Activated CD8-positive, alpha-beta memory T cell treated with anti-CD3 and anti-CD28 coated beads for 36 hours (primary cell): ENCODE data around the gene HAUS7. TPM values are rescaled to one million over a fixed set of nuclear protein-coding genes. Genes with fewer than 3 reads are reported as not detected.

Experiments
- CTCF ChIA-PET: fragments of 350-600 bp; sonication (Branson Sonifier 250); formaldehyde crosslinking; loops from one replicate; lab custom pipeline; 2021; ENCODE audit warnings: antibody characterized with exemption; lab: Charles Lee
- POLR2A ChIA-PET: fragments of 350-600 bp; sonication (Branson Sonifier 250); formaldehyde crosslinking; loops from one replicate; lab custom pipeline; 2021; ENCODE audit warnings: antibody characterized with exemption; lab: Charles Lee
- total RNA-seq, 2 experiments: library from RNA; stranded (reverse); gene quantifications; one replicate each; pipeline ENCODE4 v1.2.3, GENCODE V29; 2021

The HAUS7 gene
- total RNA-seq, 2 experiments from 2014 or later: 69.2 to 72.2 TPM

- CTCF ChIA-PET: no interaction called here
- POLR2A ChIA-PET: no interaction called here
Observed at GRCh38 chrX:153446636-153446936, 23.8 kb downstream of the HAUS7 start.

DNA sequence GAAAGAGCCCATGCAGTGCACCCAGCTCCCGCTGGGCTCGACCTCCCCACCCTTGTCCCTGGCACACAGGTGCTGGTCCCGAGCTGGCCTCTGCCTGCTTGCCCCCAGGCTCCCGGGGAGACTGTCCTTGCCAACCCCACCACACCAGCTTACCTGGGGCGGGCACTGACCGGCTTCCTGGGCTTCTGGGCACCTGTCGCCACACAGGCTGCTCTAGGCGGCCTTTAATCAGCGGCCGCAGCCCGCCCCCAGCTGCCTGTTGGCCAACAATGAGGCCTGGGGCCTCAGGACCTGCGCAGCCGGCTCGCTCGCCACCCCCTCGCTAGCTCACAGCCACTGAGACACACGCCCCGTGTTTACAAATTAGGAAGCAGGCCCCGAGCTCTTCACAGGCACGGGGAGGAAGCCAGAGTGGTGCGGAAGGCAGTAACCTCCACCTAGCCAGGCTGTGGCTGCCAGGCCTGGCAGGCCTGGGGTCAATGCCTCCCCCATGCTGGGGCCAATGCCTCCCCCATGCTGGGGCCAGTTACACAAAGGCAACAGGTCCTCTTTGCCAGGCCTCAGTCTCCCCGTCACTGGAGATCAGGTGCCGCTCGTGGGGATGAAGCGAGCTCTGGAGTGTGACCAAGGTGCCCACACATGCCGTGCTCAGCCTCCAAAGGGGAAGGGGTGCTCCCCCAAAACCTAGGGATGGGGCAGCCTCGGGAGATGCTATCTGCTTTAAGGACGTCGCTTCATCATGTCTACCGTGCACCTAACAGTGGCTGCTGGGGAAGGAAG is 24.3 kb downstream of the HAUS7 start, which contains the start of gene TREX2:
TSS of gene TREX2 (minus strand) at position 201 of the 780 bp plus-strand sequence. CDS start 626 bp downstream, outside the sequence.
- ChIA-PET POLR2A (no interaction called here), CTCF (no interaction called here)

GRCh38 chrX:153445106-153445855 is 25.1 kb downstream of the HAUS7 start:
- ChIA-PET POLR2A (no interaction called here), CTCF (no interaction called here)

DNA sequence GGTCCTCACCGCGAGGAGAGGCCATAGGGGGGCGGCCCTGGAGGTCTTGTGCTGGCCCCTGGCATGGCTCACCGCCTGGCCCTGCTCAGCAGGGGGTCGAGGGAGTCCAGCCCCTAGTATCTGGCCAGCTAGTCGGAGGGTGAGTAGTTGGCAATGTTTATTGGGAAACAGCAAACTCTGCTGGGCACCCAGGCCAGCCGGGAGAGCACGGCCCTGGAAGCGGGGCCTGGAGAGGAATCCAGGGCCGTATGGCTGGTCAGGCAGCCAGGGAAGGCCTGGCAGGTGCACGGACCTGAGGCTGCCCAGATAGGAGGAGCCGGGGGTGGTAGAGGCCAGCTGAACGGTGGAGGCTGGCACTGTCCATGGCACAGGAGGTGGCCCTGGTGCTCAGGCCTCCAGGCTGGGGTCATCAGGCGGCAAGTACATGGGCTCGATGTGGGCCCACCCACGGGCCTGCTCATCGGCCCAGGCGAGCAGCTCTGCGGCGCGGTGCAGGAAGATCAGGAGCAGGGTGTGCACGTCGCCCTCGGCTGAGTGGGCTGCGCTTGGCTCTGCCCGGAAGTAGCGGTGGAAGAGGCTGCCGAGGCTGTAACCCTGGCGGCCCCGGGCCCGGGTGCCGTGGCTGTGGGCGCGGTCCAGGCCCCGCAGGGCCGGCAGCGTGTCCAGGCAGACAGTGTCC is 25.9 kb downstream of the HAUS7 start:
- POLR2A ChIA-PET: no interaction called here
- CTCF ChIA-PET: no interaction called here

DNA sequence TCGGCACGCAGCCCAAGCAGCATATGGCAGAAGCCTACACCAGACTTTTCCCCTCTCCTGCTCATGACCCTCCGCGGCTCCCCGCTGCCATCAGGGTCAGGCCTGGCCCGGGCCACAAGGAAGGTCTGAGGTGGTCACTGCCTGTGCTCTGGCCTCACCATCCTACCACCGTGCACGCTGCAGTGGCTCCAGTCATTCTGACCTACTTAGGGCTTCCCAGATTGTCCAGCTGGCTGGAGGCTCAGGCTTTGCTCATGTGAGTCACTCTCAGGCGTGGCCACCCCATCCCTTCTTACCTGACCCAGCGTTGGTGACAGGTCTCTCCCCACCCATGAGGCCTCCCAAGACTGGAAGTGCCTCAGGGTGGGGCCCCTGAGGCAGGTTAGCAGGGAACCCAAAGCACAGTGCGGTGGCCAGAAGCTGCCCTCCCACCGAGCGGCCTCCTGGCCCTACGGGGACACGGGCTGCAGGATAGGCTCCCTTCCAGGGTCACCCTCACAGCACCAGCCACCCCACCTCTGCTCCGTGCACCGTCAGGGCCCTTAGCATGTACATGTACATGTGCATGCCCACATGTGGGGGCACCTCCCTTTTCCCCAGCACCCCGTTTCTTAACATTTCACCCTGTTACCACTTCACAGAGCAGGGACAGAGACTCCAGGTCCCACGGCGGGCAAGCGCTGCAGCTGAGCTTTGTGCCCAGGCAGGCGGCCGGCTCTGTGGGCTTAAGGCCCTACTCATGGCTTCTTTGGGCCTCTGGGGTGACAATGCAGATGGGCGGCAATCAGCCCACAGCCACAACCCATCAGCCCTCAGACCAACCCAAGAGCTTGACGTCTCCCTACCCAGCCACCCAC is 26.7 kb downstream of the HAUS7 start:
- ChIA-PET CTCF (no interaction called here), POLR2A (no interaction called here)

- CTCF ChIA-PET: no interaction called here
- POLR2A ChIA-PET: no interaction called here
Observed at GRCh38 chrX:153442463-153442862, 27.9 kb downstream of the HAUS7 start.

GRCh38 chrX:153441981-153442380 is 28.4 kb downstream of the HAUS7 start:
- POLR2A ChIA-PET: no interaction called here
- CTCF ChIA-PET: no interaction called here

- POLR2A ChIA-PET: no interaction called here
Observed at GRCh38 chrX:153441296-153441695, 29.1 kb downstream of the HAUS7 start.

DNA sequence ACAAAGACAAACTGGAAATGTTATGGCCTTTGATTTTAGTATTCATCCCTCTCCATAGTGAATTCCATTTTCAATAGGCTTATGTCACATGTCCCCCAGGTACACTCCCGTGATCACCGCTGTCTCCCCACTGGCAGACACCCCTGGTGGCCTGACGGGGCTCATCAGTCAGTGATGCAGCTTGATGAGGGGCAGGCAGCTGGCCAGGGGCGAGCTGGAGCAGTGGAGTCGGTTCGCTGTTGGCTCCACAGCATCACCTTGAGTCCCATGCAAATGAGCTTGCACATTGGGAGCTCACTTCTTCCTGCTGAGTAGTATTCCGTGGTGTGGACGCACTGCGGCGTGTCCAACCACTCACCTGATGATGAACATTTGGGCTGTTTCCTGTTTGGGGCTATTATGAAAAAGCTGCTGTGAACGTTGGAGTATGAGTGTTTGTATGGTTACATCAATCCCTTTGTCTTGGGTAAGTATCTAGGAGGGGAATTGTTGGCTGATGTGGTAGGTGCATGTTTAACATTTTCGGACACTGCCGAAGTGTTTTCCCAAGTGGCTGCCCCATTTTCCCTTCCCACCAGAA is 29.7 kb downstream of the HAUS7 start:
- POLR2A ChIA-PET: no interaction called here
- CTCF ChIA-PET: no interaction called here

More at GRCh38 chrX:153441296-153441695, 29.1 kb downstream of the HAUS7 start:
- CTCF ChIA-PET: no interaction called here

DNA sequence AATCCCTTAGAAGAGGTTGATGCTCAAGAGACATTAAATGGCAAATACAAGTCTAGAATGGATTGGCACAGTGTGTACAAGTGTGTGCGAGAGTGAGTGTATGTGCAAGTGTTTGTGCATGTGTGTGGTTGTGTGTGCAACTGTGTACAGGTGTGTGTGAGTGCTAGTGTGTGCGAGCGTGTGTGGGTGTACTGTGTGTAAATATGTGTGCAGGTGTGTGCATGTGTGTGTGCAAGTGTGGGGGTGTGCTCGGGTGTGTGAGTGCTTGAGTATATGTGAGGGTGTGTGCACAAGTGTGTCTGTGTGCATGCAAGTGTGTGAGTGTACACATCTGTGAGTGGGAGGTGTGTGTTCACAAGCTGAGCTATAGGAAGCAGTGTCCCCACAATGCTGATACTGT is 30.4 kb downstream of the HAUS7 start:
- ChIA-PET CTCF (interaction anchor here (0.9 kb wide), 1 partner anchor 67 kb away, joined by 3 read pairs; no protein-coding TSS in a partner anchor), POLR2A (no interaction called here)

DNA sequence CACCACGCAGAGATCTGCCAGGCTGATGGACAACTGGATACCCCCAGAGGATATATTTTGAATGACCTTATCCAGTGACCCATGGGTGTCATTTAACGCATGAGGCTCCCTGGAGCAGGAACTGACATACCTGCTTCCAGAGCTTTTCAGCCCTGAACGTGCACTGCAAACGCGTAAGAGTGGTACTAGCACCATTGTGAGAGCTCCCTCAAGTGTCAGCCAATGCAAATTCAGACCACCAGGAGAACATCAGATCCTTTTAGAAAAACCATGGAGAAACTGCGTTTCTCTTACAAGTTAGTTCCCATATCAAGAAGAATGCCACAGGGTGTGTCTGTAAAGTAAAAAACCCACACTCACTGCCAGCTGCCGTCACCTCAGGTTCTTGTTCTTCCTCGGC is 31.8 kb downstream of the HAUS7 start:
- ChIA-PET POLR2A (no interaction called here), CTCF (interaction anchor here (0.6 kb wide), 1 partner anchor 230 kb away, joined by 4 read pairs; no protein-coding TSS in a partner anchor)

DNA sequence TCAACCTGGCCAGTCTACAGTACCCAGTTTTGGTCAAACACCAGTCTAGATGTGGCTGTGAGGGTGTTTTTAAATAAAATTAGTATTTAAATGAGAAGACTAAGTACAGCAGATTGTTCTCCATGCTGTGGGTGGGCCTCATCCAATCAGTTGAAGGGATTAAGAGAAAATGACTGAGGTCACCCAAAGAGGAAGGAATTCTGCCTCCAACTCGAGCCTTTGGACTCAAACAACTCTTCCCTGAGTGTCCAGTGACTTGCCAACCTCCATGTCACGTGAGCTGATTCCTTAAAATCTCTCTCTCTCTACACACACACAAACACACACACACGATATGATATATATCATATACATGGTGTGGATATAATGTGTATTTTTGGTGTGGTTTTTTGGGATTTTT is 34.5 kb downstream of the HAUS7 start:
- CTCF ChIA-PET: no interaction called here
- POLR2A ChIA-PET: no interaction called here

- ChIA-PET CTCF (no interaction called here), POLR2A (no interaction called here)
Observed at GRCh38 chrX:153434801-153435200, 35.6 kb downstream of the HAUS7 start.

GRCh38 chrX:153433781-153434285 is 36.5 kb downstream of the HAUS7 start:
- CTCF ChIA-PET: no interaction called here

DNA sequence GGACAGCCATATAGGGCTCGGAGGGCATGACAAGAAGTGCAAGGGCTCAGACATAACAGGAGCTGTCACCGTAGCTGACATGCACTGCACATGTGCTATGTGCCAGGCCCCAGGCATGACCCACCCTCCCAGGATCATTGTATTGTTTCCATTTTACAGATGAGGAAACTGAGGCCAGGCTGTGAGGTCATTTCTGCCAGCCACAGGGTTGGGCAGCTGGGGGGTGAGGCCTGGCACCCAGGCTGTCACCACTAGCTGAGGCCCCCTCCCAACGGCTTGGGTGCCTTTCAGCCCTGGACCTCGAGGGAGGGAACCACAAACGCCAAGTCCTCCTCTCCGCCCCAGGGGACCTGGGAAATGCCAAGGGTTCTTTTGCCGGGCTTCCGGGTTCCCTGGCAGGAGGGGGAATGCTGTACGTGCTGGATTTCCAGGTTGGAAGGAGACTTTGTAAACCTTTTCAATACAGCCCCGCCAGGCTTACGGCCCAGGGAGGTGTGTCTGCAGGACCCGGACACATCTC is 37.2 kb downstream of the HAUS7 start:
- CTCF ChIA-PET: no interaction called here
- POLR2A ChIA-PET: no interaction called here

More at GRCh38 chrX:153433781-153434285, 36.5 kb downstream of the HAUS7 start:
- POLR2A ChIA-PET: interaction anchor here (0.6 kb wide), 1 partner anchor 60 kb away, joined by 6 read pairs; no protein-coding TSS in a partner anchor

DNA sequence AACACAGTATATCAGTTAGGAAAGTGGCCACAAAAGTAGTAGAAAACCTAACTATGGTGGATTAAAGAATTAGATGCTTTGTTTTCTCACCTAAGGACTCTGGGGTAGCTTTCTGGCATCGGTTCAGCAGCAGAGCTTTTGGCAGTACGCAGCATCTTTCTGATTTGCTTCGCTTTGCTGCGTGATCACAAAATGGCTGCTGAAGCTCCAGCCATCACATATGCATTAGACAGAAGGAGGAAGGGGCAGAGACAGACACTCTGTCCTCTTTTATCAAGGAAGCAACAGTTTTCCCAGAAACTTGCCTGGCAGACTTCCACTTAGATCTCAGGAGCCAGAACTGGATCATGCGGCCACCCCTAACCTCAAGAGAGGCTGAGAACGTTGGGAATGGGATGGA is 39.6 kb downstream of the HAUS7 start:
- ChIA-PET POLR2A (no interaction called here), CTCF (no interaction called here)

DNA sequence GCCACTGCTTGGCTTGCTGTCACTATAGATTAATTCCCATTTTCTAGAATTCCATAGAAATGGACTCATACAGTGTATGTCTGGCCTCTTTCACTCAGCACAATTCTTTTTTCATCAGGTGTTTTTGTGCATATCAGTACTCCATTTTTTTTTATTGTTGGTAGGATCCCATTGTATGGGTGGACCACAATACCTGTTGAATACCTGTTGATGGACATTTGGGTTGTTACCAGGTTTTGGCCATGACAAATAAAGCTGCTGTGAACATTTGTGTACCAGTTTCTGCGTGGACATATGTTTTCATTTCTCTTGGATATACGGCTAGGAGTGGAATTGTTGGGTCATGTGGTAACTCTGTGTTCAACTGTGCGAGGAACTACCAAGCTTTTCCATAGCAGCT is 44.2 kb downstream of the HAUS7 start:
- CTCF ChIA-PET: no interaction called here
- POLR2A ChIA-PET: no interaction called here

GRCh38 chrX:153423652-153424051 is 46.7 kb downstream of the HAUS7 start:
- ChIA-PET POLR2A (no interaction called here), CTCF (no interaction called here)

DNA sequence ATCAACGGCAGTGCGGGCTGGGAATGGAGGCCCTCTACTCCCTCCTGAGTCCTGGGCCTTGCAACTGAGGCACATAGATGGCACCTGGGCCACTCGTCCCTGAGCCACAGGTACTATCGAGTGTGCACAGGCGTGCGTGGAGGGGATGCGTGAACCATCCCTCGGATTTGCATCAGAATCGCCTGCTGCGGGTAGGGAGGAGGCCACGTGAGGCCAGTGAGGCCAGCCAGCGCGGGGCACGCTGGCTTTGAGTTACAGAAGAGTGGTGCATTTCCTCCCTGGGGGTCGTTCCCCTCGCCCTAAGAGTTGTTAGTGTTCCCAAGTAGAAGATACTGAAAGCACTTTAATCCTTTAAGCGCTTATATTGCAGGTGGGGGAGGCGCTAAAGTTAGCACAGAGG is 48.5 kb downstream of the HAUS7 start:
- ChIA-PET CTCF (no interaction called here), POLR2A (no interaction called here)
